GM18526 (cell line): ENCODE measurements around the gene CHCHD3.

ENCODE experiments used
- POLR2A ChIP-seq: IDR thresholded peaks from 3 replicates; pipeline ENCODE4 v1.6.1; 2011; ENCODE audit not compliant: insufficient read length; ENCODE audit errors: extremely low read depth

The CHCHD3 gene

GRCh38 chr7:133007961-133008360 is 73.9 kb downstream of the CHCHD3 start:
- no peak for TF ChIP-seq POLR2A

DNA sequence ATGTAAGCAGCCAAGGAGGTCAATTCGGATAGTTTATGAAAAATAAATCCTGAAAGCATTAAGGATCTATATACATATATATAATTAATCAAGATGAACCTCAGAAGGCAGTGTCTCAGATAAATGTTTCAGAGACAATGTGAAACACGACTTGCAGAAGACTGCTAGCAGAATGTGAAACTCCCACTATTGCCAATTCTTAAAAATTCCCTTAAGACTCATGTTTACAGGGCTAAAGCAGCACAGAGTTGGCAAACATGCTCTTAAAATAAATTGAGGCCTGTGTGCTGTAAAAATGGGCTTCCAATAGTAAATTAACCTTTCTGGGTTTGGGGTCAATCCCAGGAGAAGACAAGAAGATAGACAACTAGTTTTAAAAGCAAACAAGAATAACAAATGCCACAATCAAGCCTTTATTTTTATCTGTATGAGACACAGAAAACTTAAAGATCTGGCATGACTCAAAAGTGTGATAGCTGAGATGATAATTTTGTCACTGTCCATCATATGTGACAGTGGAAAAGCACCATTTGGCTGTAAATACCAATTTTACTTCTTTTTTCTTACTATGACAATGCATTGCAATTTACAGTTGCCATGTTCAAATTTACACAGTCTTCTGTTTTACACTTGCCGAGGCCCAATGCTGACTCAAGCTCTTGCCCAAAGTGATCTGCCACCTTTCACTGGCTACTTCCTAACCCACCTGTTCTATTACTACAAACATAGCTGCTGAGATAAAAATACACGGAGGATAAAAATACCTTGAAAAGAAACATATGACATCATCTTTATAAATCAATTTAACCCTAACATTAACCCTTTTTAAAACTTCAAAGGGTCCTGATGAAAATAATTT is 78.6 kb downstream of the CHCHD3 start:
- no peak for TF ChIP-seq POLR2A

GRCh38 chr7:133001727-133002126 is 80.2 kb downstream of the CHCHD3 start:
- no peak for TF ChIP-seq POLR2A

- TF ChIP-seq POLR2A, result no peak
These were observed 82.0 kb downstream of the CHCHD3 start for GRCh38 chr7:132999845-133000244.

DNA sequence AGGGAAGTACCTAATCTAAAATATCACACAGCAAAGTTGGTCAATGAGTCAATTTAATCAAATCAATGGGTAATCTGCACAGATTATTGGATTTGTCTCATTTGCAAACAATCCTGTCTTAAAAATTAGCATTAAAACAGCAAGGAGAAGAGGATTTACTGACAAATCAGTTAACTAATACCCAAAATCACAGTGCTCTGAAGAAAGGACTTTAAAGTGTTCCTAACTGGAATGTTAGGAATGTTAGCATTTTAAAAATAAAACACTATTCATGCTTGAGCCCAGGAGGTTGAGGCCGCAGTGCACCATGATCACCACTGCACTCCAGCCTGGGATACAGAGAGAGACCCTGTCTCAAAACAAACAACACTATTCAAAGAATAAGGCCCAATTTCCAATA is 83.1 kb downstream of the CHCHD3 start:
- no peak for TF ChIP-seq POLR2A

DNA sequence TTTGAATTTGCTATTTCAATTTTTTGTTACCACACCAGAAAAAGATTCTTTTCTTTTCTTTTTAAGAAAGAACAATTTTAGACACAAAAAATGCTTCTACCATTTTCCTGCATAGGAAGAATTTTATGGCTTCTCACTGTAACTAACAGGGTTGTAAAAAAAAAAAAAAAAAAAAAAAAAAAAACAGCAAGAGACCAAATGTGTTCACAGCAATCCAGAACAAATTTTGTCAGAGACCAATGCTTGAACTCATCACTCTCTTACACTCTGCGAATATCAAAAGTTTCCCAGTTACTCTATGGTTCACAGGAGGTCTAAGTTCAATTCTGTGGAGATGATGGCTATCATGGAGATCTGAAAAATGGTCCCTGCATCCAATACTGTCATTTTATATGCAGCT is 84.4 kb downstream of the CHCHD3 start:
- no peak for TF ChIP-seq POLR2A

- no peak for TF ChIP-seq POLR2A
These were observed 85.2 kb downstream of the CHCHD3 start for GRCh38 chr7:132996581-132997242.

DNA sequence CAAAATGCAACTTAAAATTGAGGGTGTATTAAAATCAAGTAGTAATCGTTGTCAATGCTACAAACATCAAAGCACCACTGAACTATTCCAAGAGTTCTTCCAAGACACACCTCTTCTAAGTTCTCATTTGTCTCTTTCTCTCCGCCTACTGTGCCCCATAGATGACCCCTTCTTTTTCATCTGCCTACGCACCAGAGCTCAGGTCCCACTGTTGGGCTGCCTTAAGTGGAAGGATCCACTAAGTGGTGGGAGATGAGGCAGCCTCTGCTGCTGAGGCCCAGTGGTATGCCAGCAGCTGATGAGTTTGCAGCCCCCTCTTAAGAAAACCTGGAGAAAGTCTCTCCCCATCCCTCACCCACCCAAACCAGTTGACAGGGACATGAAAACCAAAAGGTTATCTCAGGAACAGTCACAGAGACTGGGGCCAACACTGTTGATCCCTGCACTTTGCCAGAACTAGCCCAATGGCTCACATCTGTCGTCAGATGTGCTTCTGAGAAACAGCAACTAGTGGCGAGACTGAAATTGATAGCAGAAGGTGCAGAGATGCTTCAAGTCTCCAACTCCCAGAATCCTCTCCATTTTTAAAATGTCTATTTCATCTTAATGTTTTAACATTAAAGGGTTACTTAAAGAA is 88.4 kb downstream of the CHCHD3 start:
- no peak for TF ChIP-seq POLR2A

DNA sequence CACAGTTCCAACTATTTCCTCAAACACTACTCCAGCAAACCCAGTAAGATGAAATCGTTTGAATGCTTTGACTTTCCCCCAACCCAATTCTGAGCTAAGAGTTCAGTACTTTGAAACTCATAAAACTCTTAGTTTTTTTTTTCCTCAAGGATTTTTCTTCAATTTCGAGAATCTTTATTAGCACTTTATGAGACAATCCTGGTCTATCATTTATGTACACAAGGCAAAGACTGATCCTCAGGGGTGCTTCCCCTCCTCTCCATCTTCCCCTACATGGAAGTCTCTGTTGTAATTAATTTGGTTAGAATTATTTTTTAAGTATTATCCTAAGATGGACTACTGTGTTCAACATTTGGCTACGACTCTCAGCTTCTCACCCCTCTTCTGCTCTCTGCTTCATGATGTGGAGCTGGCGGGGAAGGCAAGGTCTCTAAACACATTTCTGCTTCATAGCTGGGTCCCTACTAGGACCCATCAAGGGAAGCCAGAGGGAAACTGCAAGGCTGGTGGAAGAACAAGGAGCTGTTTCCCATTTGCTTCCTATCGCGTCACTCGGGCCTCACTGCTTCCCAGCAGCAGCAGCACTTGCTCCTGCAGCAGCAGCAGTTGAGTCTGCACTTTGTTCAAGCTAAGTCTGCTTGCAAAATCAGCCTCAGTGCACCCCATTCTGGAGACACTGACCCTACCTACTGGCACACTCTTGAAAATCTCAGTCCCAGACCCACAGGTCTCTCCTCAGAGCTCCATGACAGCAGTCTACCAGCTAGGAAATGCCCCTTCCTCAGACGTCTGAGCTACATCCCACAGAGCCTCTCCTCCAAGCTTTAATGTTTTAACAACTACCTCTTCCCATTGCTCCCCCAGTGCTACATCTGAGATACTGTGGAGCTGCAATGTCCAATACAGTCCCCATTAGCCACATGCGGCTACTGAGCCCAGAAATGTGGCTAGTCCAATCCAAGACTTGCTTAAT is 90.0 kb downstream of the CHCHD3 start:
- no peak for TF ChIP-seq POLR2A

- no peak for TF ChIP-seq POLR2A
These were observed 93.8 kb downstream of the CHCHD3 start for GRCh38 chr7:132988117-132988516.

DNA sequence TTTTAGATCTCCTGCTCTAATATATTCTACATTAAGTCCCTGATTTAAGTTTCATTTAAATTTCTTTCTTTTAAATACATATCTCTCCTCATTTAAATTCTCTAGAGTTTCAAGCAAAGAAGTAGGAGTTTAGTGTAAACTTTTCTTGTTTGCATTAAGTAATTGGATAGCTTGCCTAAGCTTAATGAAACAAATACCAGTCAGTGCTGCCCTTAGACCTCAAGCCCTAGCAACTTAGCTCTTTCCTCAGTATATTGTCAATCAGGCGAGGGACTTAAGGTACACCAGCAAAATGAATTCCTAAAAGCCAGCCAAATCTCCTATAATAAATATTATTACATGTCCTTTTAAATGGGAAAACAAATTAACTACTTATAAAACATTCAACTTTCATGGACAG is 101.5 kb downstream of the CHCHD3 start:
- TF ChIP-seq POLR2A, result no peak

GRCh38 chr7:132979524-132979923 is 102.4 kb downstream of the CHCHD3 start:
- no peak for TF ChIP-seq POLR2A

GRCh38 chr7:132977234-132977633 is 104.7 kb downstream of the CHCHD3 start:
- TF ChIP-seq POLR2A, result no peak

DNA sequence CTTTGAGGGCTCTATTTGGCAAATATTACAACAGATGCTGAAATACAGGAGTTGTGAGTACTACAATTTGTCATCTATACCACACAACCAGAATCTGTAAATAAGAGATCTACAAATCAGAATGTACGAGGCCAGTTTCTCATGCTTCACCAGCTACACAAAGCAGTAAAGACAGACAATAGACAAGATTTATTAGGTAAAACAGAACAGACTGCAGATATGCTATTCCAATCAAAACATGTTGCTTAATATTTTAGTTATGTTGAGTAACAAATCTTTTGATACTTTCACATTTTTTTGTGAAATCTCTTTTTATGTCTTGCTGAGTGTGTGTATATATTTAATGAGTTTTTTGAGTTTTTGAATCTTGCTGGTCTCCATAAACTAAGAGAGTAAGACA is 109.1 kb downstream of the CHCHD3 start:
- TF ChIP-seq POLR2A, result no peak

DNA sequence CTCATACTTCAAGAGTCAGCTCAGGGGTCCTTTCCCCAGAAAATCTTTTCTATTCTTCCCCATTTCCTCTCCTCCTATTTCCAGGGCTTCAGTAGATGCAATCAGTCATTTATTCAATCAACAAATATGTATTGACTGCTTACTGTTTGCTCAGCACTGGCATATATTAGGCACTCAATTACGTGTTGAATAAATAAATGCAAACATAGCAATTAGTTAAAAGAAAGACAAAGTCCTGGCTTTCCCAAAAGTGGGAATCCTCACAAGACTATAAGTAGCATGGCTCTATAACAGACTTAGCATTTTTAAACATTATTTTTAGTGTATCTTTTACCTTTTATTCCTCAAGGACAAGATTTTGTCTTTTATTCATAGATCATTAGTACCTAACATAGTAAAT is 111.6 kb downstream of the CHCHD3 start:
- no peak for TF ChIP-seq POLR2A
